GM12878 (cell line): ENCODE data around the gene MALT1. TPM values are rescaled to one million over a fixed set of nuclear protein-coding genes. Genes with fewer than 3 reads are reported as not detected.

Experiments
- ATAC-seq: fragments of 200-7000 bp; cut with Tn5 transposase; 3 replicates; pipeline ENCODE4 v1.9.1; 2020; ENCODE audit warnings: mild to moderate bottlenecking, moderate library complexity
- BruUV-seq: library from RNA; stranded (reverse); fragments of 400-500 nt; replicated peaks from 2 replicates; lab custom pipeline; 2021; lab: Mats Ljungman, UMichigan
- CTCF ChIA-PET: fragments of 300-600 bp; sonication (Branson Sonifier 250); formaldehyde crosslinking; extraction: SDS; loops from one replicate; lab custom pipeline; 2021; ENCODE audit warnings: inconsistent platforms; lab: Yijun Ruan, JAX
- POLR2A ChIA-PET: fragments of 350-600 bp; formaldehyde crosslinking; extraction: SDS; loops from one replicate; lab custom pipeline; 2021; ENCODE audit warnings: inconsistent platforms; lab: Charles Lee
- RAD21 ChIA-PET: fragments of 300-600 bp; sonication (Branson Sonifier 250); formaldehyde crosslinking; loops from one replicate; lab custom pipeline; 2023; ENCODE audit warnings: antibody characterized with exemption; ENCODE audit not compliant: unreplicated experiment; lab: Charles Lee
- SMC1A ChIA-PET: fragments of 300-600 bp; sonication (Branson Sonifier 250); formaldehyde crosslinking; loops from one replicate; lab custom pipeline; 2023; ENCODE audit not compliant: unreplicated experiment, uncharacterized antibody; lab: Charles Lee
- DNase-seq: peaks from one replicate; pipeline ENCODE4 v3.0.0-alpha.2; 2011; ENCODE audit warnings: low read depth, low spot score
- FAIRE-seq: peaks from 3 replicates; lab custom pipeline; 2011; peaks lifted over from hg19 to GRCh38; lab: Jason Lieb, UNC
- H2AFZ ChIP-seq: 2 replicates; pipeline ENCODE4 v1.6.0; 2011; ENCODE audit warnings: low read depth, low read length, control low read depth; ENCODE audit not compliant: control insufficient read depth
- H3K27ac ChIP-seq: 2 replicates; pipeline ENCODE4 v1.5.1; 2011; ENCODE audit warnings: control low read depth; ENCODE audit not compliant: control insufficient read depth, insufficient read depth
- H3K27me3 ChIP-seq, 2 experiments: replicated peaks in 1 of 2; 2 replicates each; pipeline versions ENCODE4 v1.6.0 to v1.6.1; 2011; ENCODE audit warnings: low read length in 1 of 2; ENCODE audit not compliant: control insufficient read depth in 2 of 2, insufficient read depth in 2 of 2
- H3K36me3 ChIP-seq, 2 experiments: 2 replicates each; pipeline ENCODE4 v1.5.1; 2011; ENCODE audit warnings: low read length in 1 of 2; ENCODE audit not compliant: control insufficient read depth in 2 of 2, insufficient read depth in 2 of 2
- H3K4me1 ChIP-seq: 2 replicates; pipeline ENCODE4 v1.6.1; 2011; ENCODE audit warnings: mild to moderate bottlenecking, low read length, moderate library complexity, mixed read lengths; ENCODE audit not compliant: control insufficient read depth, insufficient read depth
- H3K4me2 ChIP-seq: 2 replicates; pipeline ENCODE4 v1.6.0; 2011; ENCODE audit warnings: control low read depth; ENCODE audit not compliant: control insufficient read depth, insufficient read depth
- H3K4me3 ChIP-seq: fragments of 200-600 bp; sonication (generic); 2 replicates; pipeline ENCODE4 v1.5.1; 2016
- H3K79me2 ChIP-seq: 2 replicates; pipeline ENCODE4 v1.6.0; 2011; ENCODE audit warnings: low read length; ENCODE audit not compliant: control insufficient read depth, insufficient read depth
- H3K9ac ChIP-seq: 2 replicates; pipeline ENCODE4 v1.8.0; 2011; ENCODE audit warnings: low read length, control low read depth, mixed read lengths; ENCODE audit not compliant: control insufficient read depth, insufficient read depth
- H3K9me3 ChIP-seq: replicated peaks from 3 replicates; pipeline ENCODE4 v1.5.1; 2011; ENCODE audit warnings: mild to moderate bottlenecking, low read length; ENCODE audit not compliant: control insufficient read depth, insufficient read depth
- H4K20me1 ChIP-seq: 2 replicates; pipeline ENCODE4 v1.6.0; 2011; ENCODE audit not compliant: control insufficient read depth, insufficient read depth
- BCL11A ChIP-seq: IDR thresholded peaks from 2 replicates; pipeline ENCODE4 v1.6.1; 2011; ENCODE audit warnings: low read depth, low read length
- BCL3 ChIP-seq: IDR thresholded peaks from 2 replicates; pipeline ENCODE4 v1.6.1; 2011; ENCODE audit warnings: borderline replicate concordance, low read depth, mild to moderate bottlenecking, moderate library complexity, low read length; ENCODE audit not compliant: insufficient read depth, poor library complexity, severe bottlenecking
- CHD2 ChIP-seq: IDR thresholded peaks from 2 replicates; pipeline ENCODE4 v1.6.1; 2011; ENCODE audit warnings: low read depth, low read length, improper control_type of control experiment, borderline replicate concordance
- FOXK2 ChIP-seq: fragments of 450-650 bp; IDR thresholded peaks from 2 replicates; pipeline ENCODE4 v1.6.1; 2017; ENCODE audit warnings: mild to moderate bottlenecking, moderate library complexity
- GABPA ChIP-seq: IDR thresholded peaks from 2 replicates; pipeline ENCODE4 v1.6.1; 2014; ENCODE audit warnings: antibody characterized with exemption, low read depth, mild to moderate bottlenecking, inconsistent platforms
- KLF5 ChIP-seq: fragments of 450-650 bp; IDR thresholded peaks from 2 replicates; pipeline ENCODE4 v1.6.1; 2014; ENCODE audit warnings: mild to moderate bottlenecking; ENCODE audit not compliant: partially characterized antibody
- MLLT1 ChIP-seq: fragments of 450-650 bp; IDR thresholded peaks from 2 replicates; pipeline ENCODE4 v1.6.1; 2016; ENCODE audit warnings: mild to moderate bottlenecking
- MYB ChIP-seq: fragments of 150-350 bp; IDR thresholded peaks from 2 replicates; pipeline ENCODE4 v1.6.1; 2014; ENCODE audit warnings: mild to moderate bottlenecking, low read depth, low read length, borderline replicate concordance
- NBN ChIP-seq: fragments of 450-650 bp; IDR thresholded peaks from 2 replicates; pipeline ENCODE4 v1.6.1; 2016
- NFXL1 ChIP-seq: fragments of 450-650 bp; IDR thresholded peaks from 2 replicates; pipeline ENCODE4 v1.6.1; 2017; ENCODE audit warnings: antibody characterized with exemption, mild to moderate bottlenecking, borderline replicate concordance
- NFYB ChIP-seq: IDR thresholded peaks from 2 replicates; pipeline ENCODE4 v1.6.1; 2011; ENCODE audit warnings: low read depth, mild to moderate bottlenecking, low read length, improper control_type of control experiment, moderate library complexity; ENCODE audit not compliant: insufficient read depth
- PAX8 ChIP-seq: fragments of 450-650 bp; IDR thresholded peaks from 2 replicates; pipeline ENCODE4 v1.6.1; 2017; ENCODE audit warnings: mild to moderate bottlenecking, moderate library complexity
- POLR2A ChIP-seq: IDR thresholded peaks from 2 replicates; pipeline ENCODE4 v1.6.1; 2011; ENCODE audit warnings: low read depth, mild to moderate bottlenecking, low read length
- YY1 ChIP-seq: IDR thresholded peaks from 2 replicates; pipeline ENCODE4 v1.6.1; 2011; ENCODE audit warnings: low read depth, mild to moderate bottlenecking, low read length
- ZNF592 ChIP-seq: fragments of 450-650 bp; IDR thresholded peaks from 2 replicates; pipeline ENCODE4 v1.6.1; 2017; ENCODE audit warnings: mild to moderate bottlenecking, moderate library complexity
- WGBS: methylation state at CpG from one replicate; pipeline ENCODE4 v1.1.6; 2016; ENCODE audit warnings: low lambda C conversion rate; ENCODE audit not compliant: insufficient replicate concordance, insufficient coverage; ENCODE audit errors: missing lambda C conversion rate; 5-methylcytosine and 5-hydroxymethylcytosine counted together
- in situ Hi-C: fragments of 300-500 bp; cut with MboI; formaldehyde crosslinking; loops from 9 replicates; pipeline ENCODE4 v1.14.3; 2018; ENCODE audit warnings: mixed read lengths
- intact Hi-C: fragments of 100-400 bp; cut with micrococcal nuclease; formaldehyde crosslinking; loops from one replicate; pipeline ENCODE4 v1.14.2; 2022; ENCODE audit not compliant: unreplicated experiment
- polyA plus RNA-seq, 11 experiments: library from polyadenylated mRNA; depleted of rRNA in 4 of 11; unstranded in 6 of 11; stranded (reverse) in 5 of 11; fragments of >200 nt; fragmentation: Nextera tagmentation in 4 of 11; fragmentation: Illumina TruSeq in 1 of 11; extraction: Ambion mirVana in 4 of 11; extraction: Trizol in 1 of 11; gene quantifications; 1 replicate in 1 of 11; 2 replicates in 10 of 11; pipeline versions ENCODE4 v1.2.1 to v1.2.3, GENCODE V29; 2011 to 2016; ENCODE audit warnings: inconsistent platforms in 2 of 11, missing spikeins in 2 of 11, low read depth in 1 of 11
- total RNA-seq, 4 experiments: library from RNA; depleted of rRNA in 3 of 4; stranded (reverse); fragments of >200 nt in 3 of 4; fragmentation: Illumina TruSeq in 1 of 4; extraction: Trizol in 1 of 4; gene quantifications; 2 replicates each; pipeline versions ENCODE4 v1.2.1 to v1.2.3, GENCODE V29; 2013 to 2021

Gene MALT1
- total and polyA plus RNA-seq, 10 of the 15 experiments (the other 5 are each of a cell fraction or from before 2014, with no cell fraction given), result 17.6 to 126 (median 45.4) TPM

- 45% methylated on average over 6 of the region's 6 CpGs for WGBS
- CTCF ChIA-PET, result interaction anchor here (0.6 to 9.6 kb wide), 9 partner anchors 11 to 306 kb away, joined by 3 to 118 read pairs (median 3); no protein-coding TSS in a partner anchor
- no peak for FAIRE-seq
Measured at GRCh38 chr18:58779529-58779928, 108.3 kb downstream of the MALT1 start.

More at GRCh38 chr18:58779529-58779928, 108.3 kb downstream of the MALT1 start:
- Histone ChIP-seq H3K4me2 (no peak overlapping the region), H4K20me1 (no peaks in the 10 kb centered on the region), H2AFZ (no peak overlapping the region), H3K4me1 (no peaks in the 10 kb centered on the region), H3K9ac (no peak overlapping the region), H3K27ac (no peak overlapping the region), H3K27me3 (no peaks in the 10 kb centered on the region), H3K4me3 (no peak overlapping the region), H3K79me2 (no peaks in the 10 kb centered on the region), H3K9me3 (no peaks in the 10 kb centered on the region), H3K36me3 (no peaks in the 10 kb centered on the region)
- TF ChIP-seq NFXL1 (no peak), ZNF592 (no peak), CHD2 (no peak), KLF5 (no peak), FOXK2 (no peak), MYB (no peak), BCL11A (no peak), NFYB (no peak), MLLT1 (no peak), PAX8 (no peak), GABPA (no peak), YY1 (no peak), POLR2A (no peak), BCL3 (no peak), NBN (no peak)
- BruUV-seq, result no TSS peak
- ATAC-seq (no peak), DNase-seq (no peak)
- intact Hi-C loops, result no loop called here
- ChIA-PET SMC1A (interaction anchor here (1.0 to 12.0 kb wide), 6 partner anchors 10 to 291 kb away, joined by 3 to 71 read pairs (median 6); no protein-coding TSS in a partner anchor), POLR2A (no interaction called here), RAD21 (interaction anchor here (0.7 to 3.0 kb wide), 6 partner anchors 11 to 291 kb away, joined by 3 to 18 read pairs (median 6); no protein-coding TSS in a partner anchor)
- in situ Hi-C loops, result no loop called here
